ENCODE measurements around the gene NKAIN2. TPM values are rescaled to one million over a fixed set of nuclear protein-coding genes. Genes with fewer than 3 reads are reported as not detected.
A peak's percentile ranks its signal among the peaks of the same experiment; 100 is the strongest.

Gene NKAIN2
- total and polyA plus RNA-seq, 9 of the 15 experiments (the other 6 are each of a cell fraction or from before 2014, with no cell fraction given) = not detected

- intact Hi-C loops (cut with micrococcal nuclease) (loop anchor here (5.0 to 10.0 kb wide), 2 partner anchors 411 to 1052 kb away; no protein-coding TSS in a partner anchor), in situ Hi-C loops (cut with MboI) (no loop called here)
- FAIRE-seq (no peak), DNase-seq (ENCODE audit: extremely low read depth in 1 of 4, low spot score in 3 of 4) (peak; percentile 37 to 56 (median 50)), ATAC-seq (peak; percentile 86)
- TF ChIP-seq SMC3 (conservative IDR thresholded peaks at IDR 0.05; ENCODE audit: insufficient read depth, low read depth, low read length) = 0 out of 2 replicates have a peak, but pooled peaks have one; percentile 19
- peak; percentile 43 to 57 (median 51); a peak in 5 of 6 replicates for TF ChIP-seq CTCF (IDR thresholded peaks at IDR 0.05 in 2 of 3, conservative IDR thresholded peaks at IDR 0.05 in 1 of 3; ENCODE audit: insufficient read depth in 2 of 3, low read depth in 1 of 3, low read length in 3 of 3)
- TF ChIP-seq RAD21 (CRISPR knock-in tag; conservative IDR thresholded peaks at IDR 0.05 in 1 of 2, IDR thresholded peaks at IDR 0.05 in 1 of 2) = peak; percentile 23 to 53; a peak in 3 of 4 replicates
- TF ChIP-seq ZNF165 (CRISPR knock-in tag; IDR thresholded peaks at IDR 0.05; ENCODE audit: borderline replicate concordance) = no peak
- TF ChIP-seq SMARCC2 (IDR thresholded peaks at IDR 0.05; ENCODE audit: low read depth) = no peak
- no peak for TF ChIP-seq E4F1 (CRISPR knock-in tag; IDR thresholded peaks at IDR 0.05; ENCODE audit: borderline replicate concordance)
- Histone ChIP-seq H3K4me3 (no peak overlapping the region), H3K27ac (ENCODE audit: extremely low read depth, low read depth, low read length) (no peak overlapping the region), H3K4me2 (ENCODE audit: insufficient read depth, low read length) (no peak overlapping the region), H3K9me1 (ENCODE audit: control insufficient read depth, insufficient read depth, low read length) (no peaks in the 10 kb centered on the region), H3K36me3 (ENCODE audit: control insufficient read depth, insufficient read depth, low read length) (no peaks in the 10 kb centered on the region), H3K79me2 (ENCODE audit: control insufficient read depth, insufficient read depth, low read length) (no peaks in the 10 kb centered on the region), H3K27me3 (ENCODE audit: control insufficient read depth in 2 of 2, insufficient read depth in 2 of 2, low read length in 2 of 2) (no peaks in the 10 kb centered on the region), H3K4me1 (replicated peaks in 1 of 2; ENCODE audit: control insufficient read depth in 2 of 2, insufficient read depth in 2 of 2, low read length in 2 of 2) (no peaks in the 10 kb centered on the region), H3K9me3 (replicated peaks; ENCODE audit: control insufficient read depth, insufficient read depth, low read depth, low read length) (no peaks in the 10 kb centered on the region), H3K9ac (ENCODE audit: insufficient read depth in 1 of 2, low read depth in 2 of 2, low read length in 2 of 2) (no peak overlapping the region), H2AFZ (ENCODE audit: low read depth, low read length) (no peak overlapping the region), H4K20me1 (replicated peaks; ENCODE audit: control insufficient read depth, insufficient read depth, low read length) (no peaks in the 10 kb centered on the region)
- WGBS (ENCODE audit: insufficient coverage, low coverage, missing lambda C conversion rate) = 25% methylated on average over 25 of the region's 61 CpGs
- ChIA-PET CTCF (ENCODE audit: low intra/inter-chr PET ratio) (no interaction called here), POLR2A (interaction anchor here (0.6 kb wide), 1 partner anchor 978 kb away, joined by 3 read pairs; no protein-coding TSS in a partner anchor)
- BruUV-seq (replicated peaks) = no TSS peak
These were observed 765 bp upstream of the NKAIN2 start for GRCh38 chr6:123802697-123803503.
